Stimulated activated CD4-positive, alpha-beta T cell treated with anti-CD3 and anti-CD28 coated beads, Interleukin-4, amount 100 ng/mL, for 1 hour (primary cell): ENCODE data around the gene TRIM67.
"Not testable (repeated sequence)": the region's sequence is repeated elsewhere in the genome, so short reads cannot be mapped to it uniquely, and the experiment has no call there.

ENCODE experiments used
- DNase-seq: peaks from one replicate; pipeline ENCODE4 v3.0.0-alpha.2; 2020

The TRIM67 gene

GRCh38 chr1:231209531-231209930, 47.7 kb downstream of the TRIM67 start:
- no peak for DNase-seq

GRCh38 chr1:231210126-231210525, 48.3 kb downstream of the TRIM67 start:
- DNase-seq, result no peak

GRCh38 chr1:231211005-231211857, 49.4 kb downstream of the TRIM67 start:
- DNase-seq, result peak; percentile 90

- not testable (repeated sequence) for DNase-seq
These were observed 50.4 kb downstream of the TRIM67 start for GRCh38 chr1:231212301-231212700.

GRCh38 chr1:231213831-231214573, 52.1 kb downstream of the TRIM67 start:
- DNase-seq, result no peak

- DNase-seq, result no peak
These were observed 53.2 kb downstream of the TRIM67 start for GRCh38 chr1:231214918-231215680.

- DNase-seq, result no peak
These were observed 54.0 kb downstream of the TRIM67 start for GRCh38 chr1:231215681-231216385.

GRCh38 chr1:231216498-231216897, 54.6 kb downstream of the TRIM67 start:
- no peak for DNase-seq

GRCh38 chr1:231217056-231217455, 55.2 kb downstream of the TRIM67 start:
- DNase-seq, result no peak

- no peak for DNase-seq
These were observed 56.2 kb downstream of the TRIM67 start for GRCh38 chr1:231218078-231218477.

- no peak for DNase-seq
These were observed 57.9 kb downstream of the TRIM67 start for GRCh38 chr1:231219422-231220401.

- no peak for DNase-seq
These were observed 58.9 kb downstream of the TRIM67 start for GRCh38 chr1:231220801-231221200.

GRCh38 chr1:231226156-231226555, 64.3 kb downstream of the TRIM67 start:
- DNase-seq, result no peak

GRCh38 chr1:231231511-231231910, 69.7 kb downstream of the TRIM67 start:
- DNase-seq, result no peak

- DNase-seq, result no peak
These were observed 71.2 kb downstream of the TRIM67 start for GRCh38 chr1:231232870-231233734.

- DNase-seq, result no peak
These were observed 72.0 kb downstream of the TRIM67 start for GRCh38 chr1:231233735-231234417.

- DNase-seq, result no peak
These were observed 72.6 kb downstream of the TRIM67 start for GRCh38 chr1:231234506-231234905.

- DNase-seq, result no peak
These were observed 73.8 kb downstream of the TRIM67 start for GRCh38 chr1:231235526-231236207.

GRCh38 chr1:231236208-231236591, 74.3 kb downstream of the TRIM67 start:
- no peak for DNase-seq
